NB4 (cell line): ENCODE measurements around the gene DHDH.

ENCODE experiments used
- MYC ChIP-seq: IDR thresholded peaks from 2 replicates; pipeline ENCODE4 v1.6.1; 2011; ENCODE audit warnings: low read depth, low read length
- POLR2A ChIP-seq: IDR thresholded peaks from 2 replicates; pipeline ENCODE4 v1.6.1; 2011; ENCODE audit warnings: mild to moderate bottlenecking; ENCODE audit not compliant: insufficient read length; ENCODE audit errors: extremely low read depth
- TF ChIP-seq, protein P1 (sequence below): IDR thresholded peaks from one replicate; pipeline ENCODE4 v1.5.1; 2012; ENCODE audit warnings: low read depth, low read length

DNA sequence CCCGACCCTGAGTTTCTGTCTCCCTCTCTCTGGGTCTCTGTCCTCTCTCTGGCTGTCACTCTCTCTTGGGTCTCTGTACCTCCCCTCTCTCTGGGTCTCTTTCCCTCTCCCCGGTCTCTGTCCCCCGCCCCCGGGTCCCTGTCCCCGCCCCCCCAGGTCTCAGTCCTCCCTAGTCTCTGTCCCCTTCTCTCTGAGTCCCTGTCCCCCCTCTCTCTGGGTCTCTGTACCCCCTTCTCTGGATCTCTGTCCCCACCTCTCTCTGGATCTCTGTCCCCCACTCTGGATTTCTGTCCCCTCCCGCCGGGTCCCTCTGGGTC lies 29.3 kb downstream of the DHDH start:
- TF ChIP-seq, protein P1, sequence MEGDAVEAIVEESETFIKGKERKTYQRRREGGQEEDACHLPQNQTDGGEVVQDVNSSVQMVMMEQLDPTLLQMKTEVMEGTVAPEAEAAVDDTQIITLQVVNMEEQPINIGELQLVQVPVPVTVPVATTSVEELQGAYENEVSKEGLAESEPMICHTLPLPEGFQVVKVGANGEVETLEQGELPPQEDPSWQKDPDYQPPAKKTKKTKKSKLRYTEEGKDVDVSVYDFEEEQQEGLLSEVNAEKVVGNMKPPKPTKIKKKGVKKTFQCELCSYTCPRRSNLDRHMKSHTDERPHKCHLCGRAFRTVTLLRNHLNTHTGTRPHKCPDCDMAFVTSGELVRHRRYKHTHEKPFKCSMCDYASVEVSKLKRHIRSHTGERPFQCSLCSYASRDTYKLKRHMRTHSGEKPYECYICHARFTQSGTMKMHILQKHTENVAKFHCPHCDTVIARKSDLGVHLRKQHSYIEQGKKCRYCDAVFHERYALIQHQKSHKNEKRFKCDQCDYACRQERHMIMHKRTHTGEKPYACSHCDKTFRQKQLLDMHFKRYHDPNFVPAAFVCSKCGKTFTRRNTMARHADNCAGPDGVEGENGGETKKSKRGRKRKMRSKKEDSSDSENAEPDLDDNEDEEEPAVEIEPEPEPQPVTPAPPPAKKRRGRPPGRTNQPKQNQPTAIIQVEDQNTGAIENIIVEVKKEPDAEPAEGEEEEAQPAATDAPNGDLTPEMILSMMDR: no peak
- TF ChIP-seq MYC (no peak), POLR2A (no peak)
